Endothelial cell of umbilical vein (primary cell): ENCODE measurements around the gene PPP1R7.

Source experiments
- CTCF ChIP-seq, 2 donors: IDR thresholded peaks; 1 replicate in 1 of 2; 2 replicates in 1 of 2; pipeline ENCODE4 v1.5.1; 2011; ENCODE audit warnings: low read length in 2 of 2, mild to moderate bottlenecking in 2 of 2, moderate library complexity in 2 of 2, control low read depth in 1 of 2, inconsistent platforms in 1 of 2, low read depth in 1 of 2; ENCODE audit not compliant: insufficient read depth in 1 of 2; ENCODE audit errors: extremely low read depth in 1 of 2
- EZH2 ChIP-seq: IDR thresholded peaks from 2 replicates; pipeline ENCODE4 v1.6.1; 2012; ENCODE audit warnings: borderline replicate concordance, low read depth, mild to moderate bottlenecking, moderate library complexity, low read length, inconsistent platforms; ENCODE audit not compliant: severe bottlenecking
- FOS ChIP-seq: IDR thresholded peaks from 2 replicates; pipeline ENCODE4 v1.6.1; 2011; ENCODE audit warnings: mild to moderate bottlenecking, low read length, moderate library complexity, borderline replicate concordance; ENCODE audit not compliant: insufficient read depth
- GATA2 ChIP-seq: IDR thresholded peaks from 2 replicates; pipeline ENCODE4 v1.7.0; 2011; ENCODE audit warnings: low read depth, mild to moderate bottlenecking, moderate library complexity, mixed read lengths, low read length; ENCODE audit not compliant: insufficient read length, insufficient read depth
- JUN ChIP-seq: IDR thresholded peaks from 2 replicates; pipeline ENCODE4 v1.6.1; 2011; ENCODE audit warnings: borderline replicate concordance, low read depth; ENCODE audit not compliant: insufficient read length, insufficient read depth
- MAX ChIP-seq: IDR thresholded peaks from 2 replicates; pipeline ENCODE4 v1.6.1; 2011; ENCODE audit not compliant: insufficient read depth, insufficient read length
- MYC ChIP-seq: IDR thresholded peaks from one replicate; pipeline ENCODE4 v1.6.1; 2011; ENCODE audit warnings: mild to moderate bottlenecking, low read depth, low read length
- POLR2A ChIP-seq: IDR thresholded peaks from 2 replicates; pipeline ENCODE4 v1.6.1; 2012; ENCODE audit warnings: low read depth, mild to moderate bottlenecking, control low read depth, low read length
- POLR2AphosphoS5 ChIP-seq: IDR thresholded peaks from 2 replicates; pipeline ENCODE4 v1.6.1; 2012; ENCODE audit warnings: low read depth, mild to moderate bottlenecking, control low read depth, low read length, moderate library complexity; ENCODE audit not compliant: insufficient read depth

GRCh38 chr2:241189856-241190201 lies 39.6 kb downstream of the PPP1R7 start:
- TF ChIP-seq CTCF (IDR thresholded peaks at IDR 0.05; ENCODE audit: extremely low read depth in 1 of 2, insufficient read depth in 1 of 2, low read depth in 1 of 2, low read length in 2 of 2) (no peak), EZH2 (no peak), POLR2A (no peak), POLR2AphosphoS5 (no peak), MAX (no peak), JUN (no peak), FOS (no peak), MYC (no peak), GATA2 (no peak)
